Gastrocnemius medialis (tissue), 4 donors: Measurements from ENCODE around the gene LILRB4. TPM values are rescaled to one million over a fixed set of nuclear protein-coding genes. Genes with fewer than 3 reads are reported as not detected.
"Not testable (repeated sequence)": the region's sequence is repeated elsewhere in the genome, so short reads cannot be mapped to it uniquely, and the experiment has no call there.

Source experiments
- ATAC-seq, 2 donors: fragments of 150-250 bp; one replicate each; pipeline ENCODE4 v1.9.1; 2016
- DNase-seq, 2 donors: peaks; one replicate each; pipeline ENCODE4 v3.0.0-alpha.2; 2019
- H3K27ac ChIP-seq, 4 donors: fragments of 200-600 bp; sonication (generic); 1 replicate in 1 of 4; 2 replicates in 3 of 4; pipeline ENCODE4 v1.5.1; 2016 to 2018; ENCODE audit warnings: mild to moderate bottlenecking in 2 of 4, moderate library complexity in 1 of 4
- H3K27me3 ChIP-seq, 3 donors: fragments of 200-600 bp; sonication (generic) in 2 of 3; 1 replicate in 1 of 3; 2 replicates in 2 of 3; pipeline versions ENCODE4 v1.5.1 to v1.6.0; 2016 to 2019; ENCODE audit warnings: mild to moderate bottlenecking in 1 of 3, moderate library complexity in 1 of 3
- H3K36me3 ChIP-seq, 2 donors: fragments of 200-600 bp; sonication (generic) in 1 of 2; one replicate each; pipeline ENCODE4 v1.5.1; 2017 to 2018
- H3K4me1 ChIP-seq, 2 donors: fragments of 200-600 bp; sonication (generic) in 1 of 2; one replicate each; pipeline ENCODE4 v1.5.1; 2016 to 2017; ENCODE audit warnings: mild to moderate bottlenecking in 2 of 2
- H3K4me3 ChIP-seq, 4 donors: fragments of 200-600 bp; sonication (generic) in 3 of 4; 1 replicate in 1 of 4; 2 replicates in 3 of 4; pipeline ENCODE4 v1.5.1; 2016 to 2019; ENCODE audit warnings: mild to moderate bottlenecking in 2 of 4
- H3K9me3 ChIP-seq, 3 donors: fragments of 200-600 bp; sonication (generic) in 2 of 3; 1 replicate in 1 of 3; 2 replicates in 2 of 3; pipeline ENCODE4 v1.5.1; 2016 to 2019
- POLR2A ChIP-seq, 2 donors: fragments of 450-650 bp; IDR thresholded peaks; one replicate each; pipeline ENCODE4 v1.6.1; 2017; ENCODE audit warnings: antibody characterized with exemption in 2 of 2, mild to moderate bottlenecking in 2 of 2, moderate library complexity in 2 of 2
- in situ Hi-C, 4 donors: fragments of 200-750 bp; cut with MboI; loops; one replicate each; pipeline versions ENCODE4 v1.15.0 to v1.8.0; 2017; ENCODE audit warnings: low sequenced_read_pairs in 4 of 4
- intact Hi-C: fragments of 100-400 bp; cut with DNase I; formaldehyde crosslinking; loops from one replicate; pipeline ENCODE4 v1.15.1; 2023; ENCODE audit warnings: low total_unique reads
- total RNA-seq, 4 donors: library from RNA; depleted of rRNA; stranded (reverse); fragments of >200 nt; gene quantifications; one replicate each; pipeline versions ENCODE4 v1.1.0 to v1.2.3, GENCODE V29; 2016
- TF ChIP-seq, protein P1 (sequence below), 5 experiments: fragments of 450-650 bp in 3 of 5; fragments of 200-600 bp in 2 of 5; sonication (generic) in 2 of 5; IDR thresholded peaks in 4 of 5; conservative IDR thresholded peaks in 1 of 5; 1 replicate in 4 of 5; 2 replicates in 1 of 5; pipeline ENCODE4 v1.5.1; 2016 to 2019; ENCODE audit warnings: antibody characterized with exemption in 5 of 5, mild to moderate bottlenecking in 3 of 5, moderate library complexity in 3 of 5

Gene LILRB4
- total RNA-seq, 4 donors from 2014 or later = 0.24 to 4.0 (median 1.0) TPM

DNA sequence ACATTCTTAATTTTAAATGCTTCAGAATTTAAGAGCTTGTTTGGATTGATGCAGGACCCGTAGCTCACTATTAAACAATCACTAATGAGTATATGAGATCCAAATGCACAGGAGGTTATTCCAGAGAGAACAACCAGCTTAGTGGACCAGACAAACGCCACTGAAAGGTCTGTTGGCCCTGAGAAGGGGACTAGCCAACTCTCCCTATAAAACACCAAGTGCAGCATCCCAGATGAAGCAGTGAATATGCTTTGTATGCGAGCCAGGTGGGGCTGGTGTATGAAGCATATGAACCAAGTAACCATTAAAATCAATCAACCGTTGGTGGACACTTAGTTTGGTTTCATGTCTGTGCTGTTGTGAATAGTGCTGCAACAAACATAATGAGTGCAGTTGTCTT, 42.3 kb upstream of the LILRB4 start:
- DNase-seq (no peak), ATAC-seq (no peak)
- no peaks in the 10 kb centered on the region for H3K9me3 ChIP-seq
- in situ Hi-C loops = no loop called here
- H3K4me3 ChIP-seq = no peak overlapping the region
- H3K27me3 ChIP-seq = no peaks in the 10 kb centered on the region
- TF ChIP-seq POLR2A (IDR thresholded peaks at IDR 0.05) = no peak
- TF ChIP-seq, protein P1, sequence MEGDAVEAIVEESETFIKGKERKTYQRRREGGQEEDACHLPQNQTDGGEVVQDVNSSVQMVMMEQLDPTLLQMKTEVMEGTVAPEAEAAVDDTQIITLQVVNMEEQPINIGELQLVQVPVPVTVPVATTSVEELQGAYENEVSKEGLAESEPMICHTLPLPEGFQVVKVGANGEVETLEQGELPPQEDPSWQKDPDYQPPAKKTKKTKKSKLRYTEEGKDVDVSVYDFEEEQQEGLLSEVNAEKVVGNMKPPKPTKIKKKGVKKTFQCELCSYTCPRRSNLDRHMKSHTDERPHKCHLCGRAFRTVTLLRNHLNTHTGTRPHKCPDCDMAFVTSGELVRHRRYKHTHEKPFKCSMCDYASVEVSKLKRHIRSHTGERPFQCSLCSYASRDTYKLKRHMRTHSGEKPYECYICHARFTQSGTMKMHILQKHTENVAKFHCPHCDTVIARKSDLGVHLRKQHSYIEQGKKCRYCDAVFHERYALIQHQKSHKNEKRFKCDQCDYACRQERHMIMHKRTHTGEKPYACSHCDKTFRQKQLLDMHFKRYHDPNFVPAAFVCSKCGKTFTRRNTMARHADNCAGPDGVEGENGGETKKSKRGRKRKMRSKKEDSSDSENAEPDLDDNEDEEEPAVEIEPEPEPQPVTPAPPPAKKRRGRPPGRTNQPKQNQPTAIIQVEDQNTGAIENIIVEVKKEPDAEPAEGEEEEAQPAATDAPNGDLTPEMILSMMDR (IDR thresholded peaks at IDR 0.05 in 4 of 5, conservative IDR thresholded peaks at IDR 0.05 in 1 of 5) = no peak
- no peaks in the 10 kb centered on the region for H3K36me3 ChIP-seq
- H3K27ac ChIP-seq = no peak overlapping the region
- no peaks in the 10 kb centered on the region for H3K4me1 ChIP-seq
- intact Hi-C loops = no loop called here

DNA sequence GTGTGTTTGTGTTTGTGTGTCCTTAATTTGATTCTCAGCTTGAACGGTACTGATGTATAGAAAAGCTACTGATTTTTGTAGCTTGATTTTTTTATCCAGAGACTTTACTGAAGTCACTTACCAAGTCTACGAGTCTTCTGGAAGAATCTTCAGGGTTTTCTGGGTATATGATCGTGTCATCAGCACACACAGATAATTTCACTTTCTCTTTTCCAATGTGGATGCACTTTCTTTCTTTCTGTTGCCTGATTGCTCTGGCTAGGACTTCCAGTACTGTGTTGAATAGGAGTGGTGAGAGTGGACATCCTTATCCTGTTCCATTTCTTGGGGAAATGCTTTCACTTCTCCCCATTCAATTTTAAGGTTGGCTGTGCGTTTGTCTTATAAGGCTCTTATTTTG, 40.4 kb upstream of the LILRB4 start:
- no peak for TF ChIP-seq POLR2A (IDR thresholded peaks at IDR 0.05)
- Histone ChIP-seq H3K4me3 (no peak overlapping the region), H3K9me3 (no peaks in the 10 kb centered on the region), H3K27ac (no peak overlapping the region), H3K27me3 (no peaks in the 10 kb centered on the region), H3K36me3 (no peaks in the 10 kb centered on the region), H3K4me1 (no peaks in the 10 kb centered on the region)
- ATAC-seq = no peak
- in situ Hi-C loops (no loop called here), intact Hi-C loops (no loop called here)
- no peak for DNase-seq

DNA sequence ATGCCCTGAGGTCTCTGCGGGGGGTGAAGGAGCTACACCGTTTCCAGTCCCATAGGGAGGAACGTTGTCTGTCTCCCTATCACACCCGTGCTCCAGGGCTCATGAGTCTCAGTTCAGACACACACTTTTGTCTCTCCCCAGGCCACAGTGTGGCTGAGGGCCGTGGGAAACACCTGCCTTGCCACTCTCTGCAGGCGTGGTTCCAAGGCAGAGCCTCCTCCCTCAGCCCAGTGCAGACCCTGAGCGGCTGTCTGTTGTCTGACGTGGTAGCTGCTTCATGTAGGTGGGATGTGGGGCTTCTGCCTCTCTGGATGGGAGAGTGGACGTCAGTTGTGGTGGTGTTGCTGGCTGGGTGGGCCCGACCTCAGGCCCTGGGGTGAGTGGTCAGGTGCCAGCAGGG, 38.6 kb upstream of the LILRB4 start:
- ATAC-seq, H3K4me1 ChIP-seq, H3K9me3 ChIP-seq, H3K36me3 ChIP-seq, DNase-seq, H3K27ac ChIP-seq, H3K27me3 ChIP-seq, H3K4me3 ChIP-seq, in situ Hi-C loops, intact Hi-C loops: not testable (repeated sequence)

DNA sequence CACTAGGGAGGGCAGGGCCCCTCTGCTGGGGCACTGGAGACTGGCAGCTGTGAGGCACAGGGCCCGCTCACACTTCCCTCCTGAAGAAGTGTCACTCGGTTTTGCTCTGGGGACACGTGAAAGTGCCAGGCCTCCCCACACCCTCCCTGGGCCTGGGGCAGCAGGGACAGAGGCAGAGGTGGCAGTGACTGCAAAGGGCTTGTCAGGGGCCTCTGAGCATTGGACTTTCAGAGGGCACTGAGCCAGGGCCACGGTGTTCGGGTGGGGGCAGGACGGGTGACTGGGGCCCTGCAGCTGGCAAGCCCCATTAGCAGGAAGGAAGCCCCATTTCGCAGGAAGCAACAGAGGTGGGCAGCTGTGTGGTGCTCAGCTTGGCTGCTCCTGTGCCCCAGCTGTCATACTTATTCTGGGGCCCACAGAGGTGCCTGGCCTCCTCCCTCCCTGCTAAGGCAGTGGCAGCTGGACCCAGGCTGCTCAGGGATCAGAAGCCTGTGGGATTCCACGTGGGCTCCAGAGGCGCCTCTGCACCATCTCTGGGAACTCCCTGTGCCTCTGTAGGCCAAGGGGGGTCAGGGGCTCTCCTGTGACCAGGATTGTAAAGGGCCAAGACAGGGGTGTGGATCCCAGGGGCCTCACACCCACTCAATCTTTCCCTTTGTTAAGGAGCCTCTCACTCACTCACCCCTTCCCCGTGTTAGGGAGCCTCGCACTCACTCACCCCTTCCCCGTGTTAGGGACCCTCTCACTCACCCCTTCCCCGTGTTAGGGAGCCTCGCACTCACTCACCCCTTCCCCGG, 37.7 kb upstream of the LILRB4 start:
- H3K27me3 ChIP-seq, H3K9me3 ChIP-seq, H3K27ac ChIP-seq, DNase-seq, H3K4me1 ChIP-seq, H3K4me3 ChIP-seq, intact Hi-C loops, H3K36me3 ChIP-seq, ATAC-seq: not testable (repeated sequence)
- in situ Hi-C loops = loop anchor here in 1 of 4 donors (25.0 kb wide), 1 partner anchor 313 kb away; the partner anchor contains the start of gene LILRA5

DNA sequence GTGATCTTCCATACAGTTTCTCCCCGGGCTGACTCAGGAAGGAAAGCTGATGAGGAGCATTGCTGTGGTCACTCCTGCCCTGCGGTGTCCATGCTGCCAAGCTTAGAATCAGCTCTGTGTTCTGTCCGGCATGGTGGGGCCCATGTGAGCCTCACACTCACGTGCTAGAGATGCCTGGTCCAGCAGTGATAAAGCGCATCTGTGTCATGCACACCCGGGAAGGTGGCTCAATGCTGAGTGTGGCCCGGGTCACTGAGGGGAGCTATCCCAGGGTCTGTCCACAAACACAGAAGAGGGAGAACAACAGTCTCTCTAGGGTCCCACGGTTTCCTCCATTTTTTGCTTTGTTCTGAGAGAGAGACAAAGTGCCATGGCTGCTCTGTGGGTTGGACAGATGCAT, 36.0 kb upstream of the LILRB4 start:
- no peak overlapping the region for H3K4me3 ChIP-seq
- TF ChIP-seq, protein P1 (IDR thresholded peaks at IDR 0.05 in 4 of 5, conservative IDR thresholded peaks at IDR 0.05 in 1 of 5) = no peak
- no peak for TF ChIP-seq POLR2A (IDR thresholded peaks at IDR 0.05)
- no peak for ATAC-seq
- H3K27me3 ChIP-seq = no peaks in the 10 kb centered on the region
- in situ Hi-C loops (loop anchor here in 1 of 4 donors (25.0 kb wide), 1 partner anchor 314 kb away; the partner anchor contains the start of gene LILRA5), intact Hi-C loops (no loop called here)
- H3K4me1 ChIP-seq = no peaks in the 10 kb centered on the region
- H3K36me3 ChIP-seq = no peaks in the 10 kb centered on the region
- no peak for DNase-seq
- H3K27ac ChIP-seq = no peak overlapping the region
- no peaks in the 10 kb centered on the region for H3K9me3 ChIP-seq

DNA sequence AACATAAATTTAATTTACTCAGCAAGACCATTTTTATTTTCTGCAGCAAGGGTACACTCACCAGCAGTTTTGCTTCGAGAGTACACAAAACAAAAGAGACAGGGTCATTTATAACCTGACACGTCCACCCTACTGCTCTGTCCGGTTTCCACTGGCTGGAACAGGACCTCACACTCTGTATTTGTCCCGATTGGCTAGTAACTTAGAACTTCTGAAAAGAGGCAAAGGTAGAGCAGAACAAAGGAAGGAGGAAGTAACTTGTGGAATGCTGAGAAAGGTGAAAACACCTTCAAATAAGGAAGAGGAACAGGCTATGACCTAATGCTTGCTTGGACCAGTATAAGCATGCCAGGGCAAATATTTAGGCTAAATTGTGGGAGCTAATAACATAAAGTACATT, 34.9 kb upstream of the LILRB4 start:
- H3K4me3 ChIP-seq, H3K27ac ChIP-seq, ATAC-seq, intact Hi-C loops, DNase-seq, H3K36me3 ChIP-seq, H3K27me3 ChIP-seq, H3K4me1 ChIP-seq, H3K9me3 ChIP-seq: not testable (repeated sequence)
- in situ Hi-C loops = loop anchor here in 1 of 4 donors (25.0 kb wide), 1 partner anchor 316 kb away; the partner anchor contains the start of gene LILRA5

DNA sequence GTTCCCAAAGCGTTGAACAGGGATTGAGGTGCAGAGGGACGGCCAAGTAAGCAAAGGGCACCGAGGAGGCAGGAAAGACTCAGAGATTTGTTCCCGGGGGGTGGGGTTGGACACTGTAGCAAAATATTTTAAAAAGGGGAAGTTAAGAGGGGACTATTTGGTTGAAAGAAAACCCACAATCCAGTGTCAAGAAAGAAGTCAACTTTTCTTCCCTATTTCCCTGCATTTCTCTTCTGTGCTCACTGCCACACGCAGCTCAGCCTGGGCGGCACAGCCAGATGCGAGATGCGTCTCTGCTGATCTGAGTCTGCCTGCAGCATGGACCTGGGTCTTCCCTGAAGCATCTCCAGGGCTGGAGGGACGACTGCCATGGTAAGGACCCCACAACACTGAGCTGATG, 32.5 kb upstream of the LILRB4 start, which contains the start of gene LILRB1:
Gene LILRB1, plus strand, starts transcription at position 223 of the 400 bp plus-strand sequence. CDS start 590 bp downstream, outside the sequence.
- H3K4me1 ChIP-seq, H3K36me3 ChIP-seq, H3K27ac ChIP-seq, ATAC-seq, H3K9me3 ChIP-seq, H3K27me3 ChIP-seq, H3K4me3 ChIP-seq, DNase-seq, intact Hi-C loops: not testable (repeated sequence)
- in situ Hi-C loops = loop anchor here in 1 of 4 donors (25.0 kb wide), 1 partner anchor 318 kb away; the partner anchor contains the start of gene LILRA5
